Superior temporal gyrus (tissue), 1 donor: ENCODE measurements around the gene EML6.
"Not testable (repeated sequence)": the region's sequence is repeated elsewhere in the genome, so short reads cannot be mapped to it uniquely, and the experiment has no call there.

Experiments used
- DNase-seq: peaks from one replicate; pipeline ENCODE4 v3.0.0-alpha.2; 2016; ENCODE audit errors: extremely low spot score

EML6 gene

DNA sequence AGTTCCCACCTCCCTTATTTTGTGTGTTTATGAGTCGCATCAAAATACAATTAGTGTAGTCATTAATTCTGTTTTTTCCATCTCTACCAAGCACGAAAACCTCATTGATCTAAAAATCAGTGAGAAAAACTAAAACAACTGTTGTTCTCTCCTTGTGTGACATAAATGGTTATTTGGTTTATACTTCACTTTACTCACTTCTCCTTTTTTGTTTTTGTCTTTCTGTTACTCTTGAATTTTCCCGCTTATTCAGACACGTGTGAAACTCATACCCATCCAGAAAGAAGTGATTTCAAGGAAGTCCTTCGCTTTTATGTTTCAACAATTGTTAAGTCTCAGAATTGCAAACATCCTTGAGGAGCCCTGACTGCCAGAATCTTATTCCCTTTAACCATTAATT, 121.6 kb downstream of the EML6 start:
- DNase-seq = no peak

DNA sequence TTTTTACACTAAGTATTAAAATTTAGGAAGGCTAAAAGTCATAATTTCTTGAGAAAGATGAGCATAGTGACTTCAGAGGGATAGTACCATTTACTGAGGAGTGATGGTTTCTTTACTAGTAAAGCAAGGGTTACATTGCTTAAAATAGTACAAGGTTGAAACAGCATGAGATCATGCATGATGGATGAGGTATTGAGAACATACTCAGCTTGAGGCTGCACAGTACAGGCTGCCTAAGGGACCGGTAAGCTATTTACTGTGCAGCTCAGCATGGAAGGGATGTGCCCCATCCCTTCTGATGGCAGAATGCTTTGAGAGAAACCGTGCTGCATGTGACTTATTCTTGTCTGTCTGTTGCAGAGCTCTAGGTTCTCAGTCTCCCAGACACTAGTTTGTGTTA, 122.1 kb downstream of the EML6 start:
- no peak for DNase-seq

DNA sequence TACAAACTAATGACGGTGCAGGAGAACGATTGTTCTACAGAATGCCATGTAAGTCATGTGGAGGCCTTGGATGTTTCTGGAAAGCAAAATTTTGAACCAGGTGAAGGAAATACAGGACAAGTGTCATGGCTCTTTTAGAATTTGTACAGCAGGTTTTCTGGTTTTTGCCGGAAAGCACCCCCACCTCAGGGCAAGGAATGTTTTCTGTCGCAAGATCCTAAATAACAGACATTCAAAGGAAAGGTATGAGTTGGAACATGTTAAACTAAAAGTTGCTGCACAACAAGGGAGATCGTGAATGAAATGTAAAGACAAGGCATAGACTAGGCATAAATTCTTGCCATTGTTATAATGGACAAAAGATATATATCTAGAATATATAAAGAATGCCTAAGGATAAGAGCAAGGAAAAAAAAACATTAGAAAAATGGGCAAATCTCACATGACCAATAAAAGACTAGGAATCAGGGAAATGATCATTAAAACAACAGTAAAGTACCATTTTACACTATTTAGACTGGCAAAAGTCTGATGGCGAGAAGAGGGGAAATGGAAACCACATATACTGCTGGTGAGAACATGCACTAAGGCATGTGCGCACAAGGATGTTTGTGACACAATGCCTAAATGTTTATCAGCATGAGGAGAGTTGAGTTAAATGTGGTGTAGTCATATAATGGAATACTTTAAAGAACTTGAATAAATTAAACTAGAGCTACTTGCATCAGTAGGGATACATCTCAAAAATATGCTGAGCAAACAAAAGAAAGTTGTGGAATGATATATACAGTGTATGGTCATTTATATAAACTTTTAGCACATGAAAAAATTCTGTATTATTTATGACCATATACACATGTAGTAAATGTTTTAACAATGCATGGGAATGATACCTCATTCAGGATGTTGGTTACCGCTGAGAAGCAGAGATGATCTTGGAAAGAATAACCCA, 127.0 kb downstream of the EML6 start:
- DNase-seq = no peak

DNA sequence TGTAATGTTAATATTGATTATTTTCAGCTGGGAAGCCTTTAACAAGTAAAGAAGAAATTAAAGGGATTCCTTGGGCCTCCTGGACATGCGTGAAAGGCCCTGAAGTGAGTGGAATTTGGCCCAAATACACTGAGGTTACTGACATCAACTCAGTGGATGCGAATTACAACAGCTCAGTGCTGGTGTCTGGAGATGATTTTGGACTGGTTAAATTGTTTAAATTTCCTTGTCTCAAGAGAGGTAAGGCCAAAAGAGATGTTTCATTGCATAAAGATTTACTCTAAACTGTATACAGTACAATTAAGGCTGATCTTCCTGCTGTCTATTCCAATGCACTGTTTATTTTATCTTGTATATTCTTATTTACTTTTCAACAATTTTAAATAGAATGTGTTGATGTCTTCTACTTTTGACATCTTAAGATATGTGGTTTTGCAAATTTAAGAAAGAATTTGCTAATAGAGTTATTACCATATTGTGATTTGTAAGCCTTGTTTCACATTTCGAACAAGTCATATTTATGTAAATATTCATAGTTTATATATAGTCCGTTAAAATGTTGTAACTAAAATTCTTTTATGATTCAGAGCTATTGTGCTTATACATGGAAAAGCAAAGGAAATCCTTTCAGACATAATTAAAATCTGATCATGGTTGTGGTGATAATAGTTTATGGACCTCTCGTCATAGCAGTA, 130.3 kb downstream of the EML6 start:
- DNase-seq = no peak

DNA sequence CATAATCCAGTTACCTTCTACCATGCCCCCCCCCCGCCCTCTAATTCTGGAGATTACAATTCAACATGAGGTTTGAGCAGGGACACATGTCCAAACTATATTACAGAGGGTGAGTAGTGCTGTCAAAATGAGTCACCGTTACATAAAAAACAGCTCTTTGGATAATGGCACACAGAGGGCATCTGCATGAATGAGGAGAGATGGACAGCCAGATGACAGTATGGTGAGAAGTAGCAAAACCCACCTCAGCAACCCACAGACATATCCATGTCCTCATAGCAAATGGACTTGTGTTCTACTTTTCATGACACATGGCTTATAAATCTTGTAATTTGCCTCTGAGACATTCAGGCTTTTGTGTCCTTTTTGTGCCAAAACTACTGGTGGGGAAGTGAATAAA, 132.0 kb downstream of the EML6 start:
- no peak for DNase-seq

DNA sequence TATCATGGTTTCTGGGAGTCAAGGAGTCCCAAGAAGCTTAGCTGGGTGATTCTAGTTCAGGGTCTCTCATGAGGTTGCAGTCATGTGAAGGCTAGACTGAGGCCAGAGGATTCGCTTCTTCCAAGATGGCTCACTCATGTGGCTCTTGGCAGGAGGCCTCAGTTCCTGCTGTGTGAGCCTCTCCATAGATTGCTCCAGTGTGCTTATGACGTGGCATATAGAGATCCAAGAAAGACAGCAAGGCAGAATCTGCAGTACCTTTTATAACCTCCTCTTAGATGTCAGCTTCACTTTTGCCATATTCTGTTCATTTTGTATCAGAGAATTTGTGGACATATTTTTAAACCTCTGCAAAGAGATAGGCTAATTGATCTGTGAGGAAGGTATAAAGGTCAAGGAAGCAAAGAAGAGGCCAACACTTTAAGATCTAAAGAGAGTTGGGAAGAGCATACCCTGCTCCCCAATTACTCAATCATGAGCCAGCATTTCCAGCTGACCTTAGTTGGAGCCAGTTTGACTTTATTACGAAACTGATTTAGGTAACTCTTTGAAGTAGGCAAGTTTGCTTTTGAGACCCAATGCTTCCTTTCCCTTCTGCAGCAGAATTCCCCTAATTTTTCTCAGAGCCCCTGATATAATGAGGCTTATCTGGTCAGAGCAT, 134.7 kb downstream of the EML6 start:
- DNase-seq = no peak

DNA sequence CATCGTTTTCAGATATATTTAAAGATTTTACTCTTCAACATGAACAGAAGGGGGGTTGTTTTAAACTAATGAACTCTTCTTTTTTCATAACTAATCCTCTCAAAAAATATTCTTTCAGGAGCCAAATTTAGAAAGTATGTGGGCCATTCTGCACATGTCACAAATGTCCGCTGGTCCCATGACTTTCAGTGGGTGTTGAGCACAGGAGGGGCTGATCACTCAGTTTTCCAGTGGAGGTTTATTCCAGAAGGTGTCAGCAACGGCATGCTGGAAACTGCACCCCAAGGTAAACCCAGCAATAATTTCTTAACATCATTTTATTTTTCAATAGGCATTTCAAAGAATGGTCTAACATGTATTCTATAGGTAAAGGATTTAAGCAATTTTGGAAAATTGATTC, 136.0 kb downstream of the EML6 start:
- no peak for DNase-seq

DNA sequence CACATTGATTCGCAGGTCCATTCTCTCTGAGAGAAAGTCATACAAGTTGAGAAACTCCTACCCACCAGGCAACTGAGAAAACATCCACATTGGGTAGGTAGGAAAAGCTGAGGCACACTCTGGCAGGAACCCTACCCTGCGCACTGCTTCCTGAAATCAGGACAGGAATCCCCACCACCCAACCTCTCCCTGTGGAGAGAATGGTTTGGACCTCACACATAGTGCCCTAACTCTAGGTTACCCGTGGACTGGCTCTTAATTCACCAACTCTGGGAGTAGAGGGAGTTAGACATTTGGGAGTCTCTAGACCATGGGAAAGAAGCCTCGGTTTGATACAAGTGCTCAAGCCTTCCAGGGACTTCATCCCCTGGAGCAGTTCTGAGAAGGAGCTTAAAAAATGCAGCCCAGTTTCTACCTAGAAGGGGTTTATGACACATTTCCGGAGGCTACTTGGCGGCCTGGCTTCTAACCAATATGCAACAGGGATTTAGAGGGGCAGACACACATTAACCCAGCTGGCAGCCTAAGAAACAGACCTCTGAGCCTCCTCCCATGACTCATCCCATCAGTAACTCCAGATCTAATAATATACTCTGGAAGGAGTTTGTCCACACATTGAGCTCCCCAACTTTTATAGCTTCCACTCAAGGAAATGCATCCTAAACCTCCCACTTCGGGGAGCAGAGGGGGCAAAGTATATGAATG, 136.7 kb downstream of the EML6 start:
- no peak for DNase-seq

DNA sequence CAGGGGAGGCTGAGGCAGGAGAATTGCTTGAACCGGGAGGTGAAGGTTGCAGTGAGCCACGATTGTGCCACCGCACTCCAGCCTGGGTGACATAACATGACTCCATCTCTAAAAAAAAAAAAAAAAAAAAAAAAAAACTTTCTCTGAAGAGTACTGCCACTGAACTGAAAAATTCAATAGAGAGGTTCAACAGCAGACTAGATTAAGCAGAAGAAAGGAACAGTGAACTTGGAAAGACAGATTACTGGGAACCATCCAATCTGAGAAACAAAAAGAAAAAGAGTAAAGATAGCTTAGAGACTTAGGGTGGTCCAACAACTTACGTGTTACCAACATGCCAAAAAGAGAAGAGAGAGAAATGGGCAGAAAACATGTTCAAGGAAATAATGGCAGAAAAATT, 138.8 kb downstream of the EML6 start:
- DNase-seq = no peak

DNA sequence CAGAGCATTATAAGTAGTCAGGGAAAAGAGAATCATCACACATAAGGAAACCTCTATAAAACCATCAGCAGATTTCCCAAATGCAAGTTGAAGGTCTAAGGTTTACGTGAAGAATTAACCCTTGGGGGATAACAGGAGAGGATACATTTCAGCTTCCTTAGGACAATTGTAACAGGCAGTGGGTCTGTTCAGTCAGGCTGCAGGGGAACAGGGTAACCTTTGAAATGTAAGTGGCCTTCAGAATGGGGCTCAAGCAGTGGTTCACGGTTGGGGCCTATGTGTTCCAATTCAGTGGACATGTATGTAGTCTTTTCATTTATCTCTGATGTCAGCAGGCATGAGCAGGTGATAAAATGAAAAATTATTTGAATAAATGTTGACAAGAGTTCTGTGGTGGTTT, 139.3 kb downstream of the EML6 start:
- no peak for DNase-seq

DNA sequence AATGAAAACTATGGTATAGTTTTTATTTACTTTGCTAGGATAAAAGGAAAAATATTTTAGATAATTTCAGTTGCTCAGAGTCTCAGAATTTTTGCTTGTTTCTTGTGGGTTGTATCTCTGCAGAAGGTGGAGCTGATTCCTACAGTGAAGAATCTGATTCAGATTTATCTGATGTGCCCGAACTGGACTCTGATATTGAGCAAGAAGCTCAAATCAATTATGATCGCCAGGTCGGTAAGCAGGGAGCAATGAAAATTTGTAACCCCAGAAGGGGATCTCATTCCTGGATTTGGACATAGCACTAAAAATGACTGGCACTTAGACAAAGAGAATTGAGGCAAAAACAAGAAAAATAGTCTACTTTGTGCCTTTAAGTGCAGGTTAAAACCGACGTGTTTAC, 140.2 kb downstream of the EML6 start:
- DNase-seq = no peak

DNA sequence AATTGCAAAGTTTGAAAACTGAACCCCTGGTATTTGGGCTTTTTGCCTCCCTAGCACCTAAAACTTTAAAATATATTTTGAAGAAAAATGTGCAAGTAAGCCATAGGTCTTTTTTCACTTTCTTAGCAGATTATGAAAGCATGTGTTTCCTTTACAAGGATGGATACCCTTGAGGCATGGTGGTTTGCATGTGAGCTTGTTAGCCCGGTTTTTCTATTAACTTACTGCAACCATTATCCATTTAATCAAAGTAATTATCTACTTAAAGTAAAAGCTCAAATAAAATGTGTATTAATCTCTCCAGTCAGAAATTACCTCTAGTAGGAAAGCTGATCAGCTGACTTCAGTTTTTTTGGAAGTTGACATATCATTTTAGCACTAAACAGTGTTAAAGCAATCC, 140.6 kb downstream of the EML6 start:
- DNase-seq = no peak

DNA sequence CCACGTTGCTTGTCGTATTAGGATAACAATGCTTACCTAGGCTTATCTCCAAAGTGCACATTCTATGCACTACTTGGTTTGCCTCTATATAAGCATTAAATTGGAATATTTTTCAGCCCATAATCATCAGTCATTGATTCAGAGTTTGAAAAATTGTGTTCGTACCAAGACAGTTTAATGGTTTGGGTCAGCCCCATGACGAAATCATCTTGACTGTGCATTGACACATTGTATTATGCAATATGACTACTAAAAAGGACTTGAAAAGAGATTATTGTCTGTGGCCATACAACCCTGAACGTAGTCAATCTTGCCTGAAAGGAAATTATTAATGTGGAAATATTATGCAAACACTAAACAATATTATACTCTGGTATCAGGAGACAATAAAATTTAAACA, 141.3 kb downstream of the EML6 start:
- DNase-seq = no peak

DNA sequence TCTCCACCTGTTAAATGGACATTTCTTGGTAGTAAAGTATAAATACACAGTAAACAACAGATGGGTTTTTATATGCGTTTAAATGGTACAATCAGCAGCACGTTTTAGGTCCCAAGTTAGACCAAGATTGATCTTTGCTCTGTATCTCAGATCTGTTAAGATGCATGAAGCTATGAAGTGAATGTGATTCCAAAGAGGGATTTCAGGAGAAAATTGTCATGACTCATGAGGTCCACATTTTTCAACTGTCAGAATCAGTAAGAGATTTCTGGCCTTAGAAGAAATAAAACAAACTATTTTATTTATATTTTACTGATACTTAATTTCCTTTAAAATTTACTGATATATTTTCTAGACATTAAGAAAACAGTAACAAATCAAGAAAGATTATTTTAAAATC, 142.7 kb downstream of the EML6 start:
- no peak for DNase-seq

DNA sequence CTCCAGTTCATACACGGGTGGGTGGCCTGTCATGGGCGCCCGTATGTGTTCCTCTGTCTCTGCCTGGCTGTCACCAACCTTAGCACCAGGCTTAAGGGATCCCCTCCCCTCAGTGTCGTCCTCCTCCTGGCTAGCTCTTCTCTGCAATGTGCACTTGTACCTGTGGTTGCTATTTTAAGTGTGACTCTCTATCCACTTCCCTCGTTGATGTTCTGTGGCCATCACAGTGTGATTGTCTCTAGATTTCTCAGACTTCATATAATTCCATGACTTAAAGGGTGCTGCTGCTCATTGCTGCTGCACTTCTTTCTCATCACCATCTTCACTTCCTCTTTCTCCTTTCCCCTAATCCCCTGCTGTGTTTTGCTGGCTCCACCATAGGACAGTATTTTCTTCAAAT, 143.4 kb downstream of the EML6 start:
- DNase-seq = no peak

DNA sequence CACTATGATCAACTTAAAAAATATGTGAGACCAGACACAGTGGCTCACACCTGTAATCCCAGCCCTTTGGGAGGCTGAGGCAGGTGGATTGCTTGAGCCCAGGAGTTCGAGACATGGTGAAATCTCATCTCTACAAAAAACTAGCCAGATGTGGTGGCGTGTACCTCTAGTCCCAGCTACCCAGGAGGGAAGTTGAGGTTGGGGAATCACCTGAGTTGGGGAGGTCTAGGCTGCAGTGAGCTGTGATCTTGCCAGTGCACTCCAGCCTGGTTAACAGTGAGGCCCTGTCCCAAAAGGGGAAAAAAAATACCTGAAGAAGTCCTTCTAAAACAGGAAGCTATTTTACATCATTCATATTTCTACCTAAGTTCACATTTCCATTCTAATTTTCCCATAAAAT, 144.0 kb downstream of the EML6 start:
- no peak for DNase-seq

DNA sequence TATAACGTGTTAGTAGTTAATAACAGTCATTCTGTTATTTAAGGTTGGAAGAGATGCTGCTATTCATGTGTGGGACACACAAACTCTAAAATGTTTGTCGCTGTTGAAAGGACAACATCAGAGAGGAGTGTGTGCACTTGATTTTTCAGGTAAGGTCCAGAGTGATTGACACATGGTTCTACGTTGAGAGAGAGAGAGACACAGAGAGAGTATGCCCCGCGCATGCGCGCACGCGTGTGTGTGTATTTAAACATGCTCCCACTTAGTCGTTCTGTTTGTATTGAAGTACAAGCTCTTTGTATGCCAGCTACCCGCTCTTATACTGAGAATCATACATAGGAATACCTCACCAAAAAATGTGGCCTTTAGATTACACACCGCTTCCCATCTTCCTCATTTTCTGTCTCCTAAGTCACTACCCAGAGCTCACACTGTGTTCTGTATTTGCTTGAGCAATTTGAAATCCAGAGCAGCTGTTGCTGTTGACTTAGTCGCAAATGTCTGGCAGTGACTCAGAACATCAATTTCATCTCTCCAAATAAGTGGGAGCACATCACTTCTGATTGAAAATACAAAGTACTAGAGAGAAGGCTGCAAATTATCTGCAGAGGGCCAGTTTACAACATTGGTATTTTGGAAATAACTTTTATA, 148.1 kb downstream of the EML6 start:
- no peak for DNase-seq

DNA sequence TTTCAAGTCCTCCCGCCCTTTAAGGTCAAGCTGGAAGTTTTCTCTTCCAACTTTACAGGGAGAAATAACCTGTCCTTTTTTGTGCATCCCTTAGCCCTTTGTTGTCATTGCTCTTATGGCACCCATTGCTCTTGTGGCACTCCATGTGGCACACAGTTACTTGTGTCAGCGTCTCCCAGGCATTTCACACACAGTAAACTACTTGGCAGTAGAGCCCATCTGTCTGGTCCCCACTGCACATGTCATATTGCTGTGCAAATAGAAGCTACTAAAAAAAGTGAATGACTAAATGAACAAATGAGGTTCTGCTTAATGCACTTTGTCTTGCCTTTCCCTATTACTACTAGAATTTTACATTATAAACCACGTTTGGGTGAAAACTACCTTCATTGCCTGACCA, 149.3 kb downstream of the EML6 start:
- DNase-seq = no peak

DNA sequence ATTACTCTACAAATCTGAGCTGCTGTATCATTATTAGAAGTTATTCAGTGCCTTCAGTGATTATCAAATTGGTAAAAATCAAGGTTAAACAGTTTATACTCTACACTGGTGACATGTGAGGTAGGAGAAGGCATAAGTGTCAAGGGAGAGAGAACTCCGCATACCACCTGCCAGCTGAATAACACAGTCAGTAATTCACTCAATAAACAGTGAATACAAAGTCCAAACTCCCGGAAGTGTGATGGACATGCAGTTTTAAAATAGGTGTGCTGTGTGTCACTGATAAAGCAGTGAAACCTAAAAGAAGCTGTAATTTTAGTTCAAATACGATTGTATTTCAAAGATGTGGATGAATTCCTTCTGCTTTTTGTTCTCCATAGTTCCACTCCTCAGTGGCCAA, 149.8 kb downstream of the EML6 start:
- not testable (repeated sequence) for DNase-seq

DNA sequence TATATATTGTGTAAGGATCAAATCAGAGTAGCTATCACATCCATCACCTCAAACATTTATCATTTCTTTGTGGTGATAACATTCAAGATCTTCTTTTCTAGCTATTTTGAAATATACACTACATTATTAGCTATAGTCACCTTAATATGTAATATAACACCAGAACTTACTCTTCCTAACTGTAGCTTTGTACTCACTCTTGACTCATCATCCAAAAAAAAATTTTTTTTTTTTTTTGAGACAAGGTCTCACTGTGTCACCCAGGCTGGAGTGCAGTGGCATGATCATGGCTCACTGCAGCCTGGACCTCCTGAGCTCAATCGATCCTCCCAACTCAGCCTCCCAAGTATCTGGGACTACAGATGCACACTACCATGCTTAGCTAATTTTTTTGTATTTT, 153.3 kb downstream of the EML6 start:
- no peak for DNase-seq

DNA sequence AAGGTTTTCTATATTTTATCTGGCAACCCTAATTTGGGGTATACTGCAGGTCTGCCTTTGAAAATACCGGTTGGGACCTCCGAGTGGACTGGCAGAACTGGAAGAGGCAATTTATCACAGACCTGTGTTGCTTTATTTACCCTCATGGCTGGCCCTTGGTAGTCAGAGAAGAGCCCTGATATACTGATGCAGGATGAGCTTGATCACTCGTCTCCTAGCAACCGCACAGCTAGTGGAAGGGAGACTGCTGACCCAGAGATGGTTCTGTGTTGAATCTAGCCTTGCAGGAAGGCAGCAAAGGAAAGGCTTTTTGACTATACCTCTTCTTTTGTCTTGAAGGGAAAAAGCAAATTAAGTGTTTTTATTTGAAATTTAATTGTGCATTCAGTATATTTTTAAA, 154.7 kb downstream of the EML6 start:
- DNase-seq = no peak

DNA sequence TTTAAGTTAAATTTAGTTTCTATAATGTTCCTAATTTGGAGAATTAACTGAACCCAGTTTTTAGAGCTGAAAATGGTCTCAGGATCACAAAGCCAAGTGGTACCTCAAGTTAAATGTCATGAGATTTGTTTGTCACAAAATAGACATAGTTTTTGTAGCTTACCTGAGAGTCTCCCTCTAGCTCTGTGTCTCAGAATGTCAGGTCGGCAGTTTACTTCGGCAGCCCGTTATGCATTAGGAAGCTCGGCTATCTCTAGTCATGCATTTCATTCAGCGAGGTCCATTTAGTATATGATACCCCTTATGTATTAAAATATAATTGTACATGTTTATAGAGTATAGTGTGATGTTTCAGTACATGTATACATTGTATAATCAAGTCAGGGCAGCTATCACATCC, 155.6 kb downstream of the EML6 start:
- no peak for DNase-seq
